Activated T-helper 1 cell treated with anti-CD3 and anti-CD28 coated beads, Interleukin-2, amount 50 U/mL, for 16 hours (primary cell): Measurements from ENCODE around the gene MFN2.
A peak's percentile ranks its signal among the peaks of the same experiment; 100 is the strongest.

Source experiments
- DNase-seq, 2 donors: peaks; one replicate each; pipeline ENCODE4 v3.0.0-alpha.2; 2020; ENCODE audit warnings: low read depth in 1 of 2, low spot score in 1 of 2

MFN2 gene

DNA sequence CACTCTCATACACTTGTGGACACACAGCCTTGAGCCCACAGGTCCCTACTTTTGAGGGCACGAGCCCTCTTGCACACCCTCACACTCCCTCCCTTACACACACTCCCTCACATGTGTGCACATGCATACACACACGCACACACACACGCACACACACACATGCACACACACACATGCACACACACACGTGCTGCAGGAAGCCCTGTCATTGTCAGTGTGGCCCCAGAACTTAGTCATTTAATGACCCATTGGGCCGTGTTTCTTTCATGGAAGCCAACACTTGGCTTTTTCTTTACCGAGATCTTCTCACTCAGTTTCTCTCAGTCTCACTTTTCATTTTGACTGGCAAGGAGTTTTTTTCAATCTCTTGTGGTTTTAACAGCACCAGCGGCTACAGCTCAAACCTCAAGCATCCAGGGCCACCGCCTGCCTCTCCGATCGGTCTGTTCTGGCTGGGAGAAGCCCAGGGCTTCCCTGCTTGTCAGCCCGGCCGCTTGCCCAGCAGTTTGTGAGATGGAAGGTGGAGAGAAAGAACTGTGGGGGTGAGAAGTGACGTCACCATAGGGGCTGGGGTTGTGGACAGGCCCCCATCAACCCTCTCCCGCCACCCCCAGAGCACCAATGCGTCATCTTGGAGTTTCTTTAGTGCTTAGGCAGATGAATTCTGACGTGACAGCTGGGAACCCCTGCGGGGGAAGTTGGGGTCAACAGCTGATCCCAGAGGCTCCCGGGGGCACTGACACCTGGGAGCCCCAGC, 67.1 kb downstream of the MFN2 start:
- peak in 1 of 2 donors; percentile 39 for DNase-seq

- no peak for DNase-seq
These were observed 68.1 kb downstream of the MFN2 start for GRCh38 chr1:12048372-12048771.

DNA sequence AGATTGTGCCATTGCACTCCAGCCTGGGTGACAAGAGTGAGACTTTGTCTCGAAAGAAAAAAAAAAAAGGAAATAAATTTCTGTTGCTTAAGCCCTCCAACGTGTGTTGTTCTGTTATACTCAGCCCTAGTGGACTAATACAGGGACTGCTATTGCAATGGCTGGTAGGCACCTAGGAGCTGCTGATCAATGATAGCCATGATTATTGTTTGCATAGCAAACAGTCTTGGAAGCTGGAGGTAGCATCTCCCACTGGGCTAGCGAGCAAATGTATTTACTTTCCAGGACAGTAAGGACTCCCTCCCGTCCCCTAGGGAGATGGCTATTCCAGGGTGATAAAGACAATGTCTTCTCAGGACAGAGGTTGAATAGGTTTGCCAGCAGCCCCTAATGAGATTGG, 69.4 kb downstream of the MFN2 start:
- DNase-seq = no peak

DNA sequence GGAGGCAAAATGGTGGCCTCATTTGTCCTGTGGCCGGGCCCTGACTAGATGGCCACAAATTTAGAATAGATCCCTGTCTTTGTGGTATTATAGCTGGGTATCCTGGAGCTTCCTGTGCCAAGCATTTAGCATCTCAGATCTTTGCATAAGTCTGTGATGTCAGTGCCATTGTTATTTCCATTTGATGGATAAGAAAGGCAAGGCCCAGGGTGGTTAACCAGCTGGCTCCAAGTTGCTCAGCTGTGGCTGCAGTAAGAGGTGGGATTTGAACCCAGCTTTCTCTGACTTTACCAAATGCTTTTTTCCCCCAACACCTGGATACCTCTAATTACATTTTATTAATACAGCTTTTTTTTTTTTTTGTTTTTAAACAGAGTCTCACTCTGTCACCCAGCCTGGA, 71.1 kb downstream of the MFN2 start:
- no peak for DNase-seq

DNA sequence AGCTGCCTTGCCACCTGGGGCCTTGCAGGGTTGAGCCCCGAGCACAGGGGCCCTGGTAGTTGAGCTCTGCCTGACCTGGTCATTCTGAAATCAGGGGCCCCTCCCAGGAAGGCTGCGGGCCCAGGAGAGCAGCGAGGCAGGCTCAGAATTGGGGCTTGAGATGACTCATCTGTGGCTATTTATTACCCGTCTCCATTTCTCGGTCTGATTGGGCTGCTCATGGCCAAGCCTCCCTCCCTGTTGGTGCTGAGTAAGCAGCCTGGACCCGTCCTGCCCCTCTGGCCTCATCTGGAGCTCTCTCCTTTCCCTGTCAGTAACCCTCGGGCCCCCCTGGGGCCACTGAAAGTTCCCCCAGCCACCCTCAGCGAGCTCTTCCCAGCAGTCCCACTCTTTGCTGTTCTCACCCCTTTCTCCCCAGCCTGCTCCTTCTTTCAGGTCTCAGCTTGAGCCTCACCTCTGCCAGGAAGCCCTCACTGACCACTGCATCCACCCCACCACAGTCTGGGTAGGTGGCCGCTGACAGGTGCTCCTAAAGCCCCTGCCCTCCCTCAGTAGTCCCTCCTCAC, 71.8 kb downstream of the MFN2 start:
- DNase-seq = no peak

- no peak for DNase-seq
These were observed 72.9 kb downstream of the MFN2 start for GRCh38 chr1:12052997-12053686.

DNA sequence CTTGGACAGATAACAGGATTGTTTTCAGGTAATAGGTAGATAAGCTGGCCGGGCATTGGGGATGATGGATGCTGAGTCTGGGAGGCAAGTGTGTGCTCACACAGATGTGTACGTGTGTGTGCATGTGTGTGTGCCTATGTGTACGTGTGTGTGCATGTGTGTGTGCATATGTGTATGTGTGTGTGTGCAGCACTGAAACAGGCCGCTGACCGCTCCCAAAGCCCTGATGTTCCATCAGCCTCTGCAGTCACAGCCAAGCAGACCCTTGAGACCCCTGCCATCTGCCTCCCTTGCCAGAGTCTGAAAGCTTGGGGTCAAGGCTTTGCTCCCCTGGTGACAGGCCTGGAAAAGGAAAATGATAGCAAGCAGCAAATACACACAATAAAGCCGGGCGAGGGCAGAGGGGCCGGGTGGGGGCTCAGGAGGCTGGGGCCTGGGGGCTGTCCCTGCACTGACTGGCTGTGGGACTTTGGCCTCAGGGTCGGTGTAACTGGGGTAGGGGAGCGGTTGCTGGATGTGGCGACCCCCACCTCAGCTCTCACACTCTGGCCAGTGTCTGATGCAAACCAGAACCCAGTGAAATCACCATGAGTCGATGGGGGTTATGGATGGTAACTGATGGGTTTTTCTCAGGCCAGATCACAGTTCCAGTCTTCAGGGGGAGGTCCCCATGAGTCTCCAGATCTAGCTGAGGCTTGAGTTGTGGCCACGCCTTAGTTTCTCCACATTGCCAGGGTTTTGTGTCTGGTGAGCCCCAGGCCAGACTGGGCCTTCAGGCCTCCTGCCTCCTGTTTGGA, 73.7 kb downstream of the MFN2 start:
- DNase-seq = no peak

DNA sequence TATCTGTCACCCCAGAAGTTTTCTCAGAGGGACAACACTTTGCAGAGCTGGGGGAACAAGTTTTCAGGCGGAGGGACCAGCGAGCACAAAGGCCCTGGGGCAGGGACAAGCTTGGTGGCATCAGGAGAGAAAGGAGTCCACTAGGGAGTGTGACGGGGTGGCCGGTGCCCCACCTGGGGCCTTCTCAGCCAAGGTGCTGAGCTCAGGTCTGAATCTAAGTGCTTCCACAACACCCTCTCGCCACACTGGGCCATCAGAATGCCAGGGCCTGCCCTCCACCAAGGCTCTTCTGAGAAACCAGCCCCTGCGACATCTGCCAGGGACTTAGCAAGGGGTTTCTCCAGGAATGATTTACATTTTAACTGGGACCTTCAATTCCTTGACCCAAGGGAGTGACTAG, 75.0 kb downstream of the MFN2 start:
- no peak for DNase-seq

- DNase-seq = no peak
These were observed 76.1 kb downstream of the MFN2 start for GRCh38 chr1:12056331-12056841.

GRCh38 chr1:12057382-12057781, 77.1 kb downstream of the MFN2 start:
- DNase-seq = no peak

- DNase-seq = no peak
These were observed 77.9 kb downstream of the MFN2 start for GRCh38 chr1:12057940-12058687.

DNA sequence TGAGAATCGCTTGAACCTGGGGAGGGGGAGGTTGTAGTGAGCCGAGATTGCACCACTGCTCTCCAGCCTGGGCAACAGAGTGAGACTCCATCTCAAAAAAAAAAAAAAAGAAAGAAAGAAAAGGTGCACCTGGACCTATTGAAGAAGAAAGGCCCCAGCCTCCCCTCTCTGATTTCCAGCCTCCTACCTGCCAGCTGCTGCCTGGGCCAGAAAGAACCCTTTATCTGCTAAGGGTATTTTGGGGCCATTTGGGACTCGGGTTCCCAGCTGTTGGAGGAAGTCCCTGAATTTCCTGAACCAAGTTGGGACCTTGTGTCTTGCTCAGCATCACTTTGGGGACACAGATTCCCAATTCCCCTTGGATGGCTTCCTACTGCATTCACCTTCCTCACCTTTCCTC, 79.0 kb downstream of the MFN2 start:
- no peak for DNase-seq

- no peak for DNase-seq
These were observed 79.6 kb downstream of the MFN2 start for GRCh38 chr1:12059722-12060464.

GRCh38 chr1:12060500-12060899, 80.3 kb downstream of the MFN2 start:
- no peak for DNase-seq
